Hippocampal formation (tissue), 2 donors: Measurements from ENCODE around the gene TNFRSF25.

ENCODE experiments used
- DNase-seq, 2 donors: peaks; one replicate each; lab custom pipeline; 2025; lab: John Stamatoyannopoulos, UW

TNFRSF25 gene

GRCh38 chr1:6487804-6488484, 22.0 kb upstream of the TNFRSF25 start:
- no peak for DNase-seq

- peak; percentile 43 to 56 for DNase-seq
These were observed 20.5 kb upstream of the TNFRSF25 start for GRCh38 chr1:6486433-6487011.

- no peak for DNase-seq
These were observed 19.5 kb upstream of the TNFRSF25 start for GRCh38 chr1:6485168-6486101.

- DNase-seq: no peak
These were observed 18.8 kb upstream of the TNFRSF25 start for GRCh38 chr1:6484826-6485167.

GRCh38 chr1:6483761-6484117, 17.8 kb upstream of the TNFRSF25 start:
- DNase-seq: no peak

GRCh38 chr1:6483017-6483760, 17.2 kb upstream of the TNFRSF25 start:
- no peak for DNase-seq

GRCh38 chr1:6481820-6482219, 15.8 kb upstream of the TNFRSF25 start:
- no peak for DNase-seq

- no peak for DNase-seq
These were observed 11.3 kb upstream of the TNFRSF25 start for GRCh38 chr1:6477039-6477820.

- no peak for DNase-seq
These were observed 10.5 kb upstream of the TNFRSF25 start for GRCh38 chr1:6476483-6476882.

GRCh38 chr1:6475381-6476133, 9.6 kb upstream of the TNFRSF25 start:
- peak in 1 of 2 donors; percentile 17 for DNase-seq

GRCh38 chr1:6474815-6475282, 8.9 kb upstream of the TNFRSF25 start:
- no peak for DNase-seq

- no peak for DNase-seq
These were observed 8.2 kb upstream of the TNFRSF25 start for GRCh38 chr1:6473974-6474814.

- DNase-seq: no peak
These were observed 7.2 kb upstream of the TNFRSF25 start for GRCh38 chr1:6473156-6473555.

GRCh38 chr1:6472391-6472790, 6.4 kb upstream of the TNFRSF25 start:
- no peak for DNase-seq

GRCh38 chr1:6471970-6472368, 6.0 kb upstream of the TNFRSF25 start:
- DNase-seq: no peak

- no peak for DNase-seq
These were observed 5.4 kb upstream of the TNFRSF25 start for GRCh38 chr1:6471086-6471969.

- no peak for DNase-seq
These were observed 4.4 kb upstream of the TNFRSF25 start for GRCh38 chr1:6470132-6471085.
